ENCODE data around the gene RYK.

Gene RYK

GRCh38 chr3:134149286-134149685 lies 101.4 kb downstream of the RYK start:
- DNase-seq (ENCODE audit: low read depth in 2 of 2) = no peak

DNA sequence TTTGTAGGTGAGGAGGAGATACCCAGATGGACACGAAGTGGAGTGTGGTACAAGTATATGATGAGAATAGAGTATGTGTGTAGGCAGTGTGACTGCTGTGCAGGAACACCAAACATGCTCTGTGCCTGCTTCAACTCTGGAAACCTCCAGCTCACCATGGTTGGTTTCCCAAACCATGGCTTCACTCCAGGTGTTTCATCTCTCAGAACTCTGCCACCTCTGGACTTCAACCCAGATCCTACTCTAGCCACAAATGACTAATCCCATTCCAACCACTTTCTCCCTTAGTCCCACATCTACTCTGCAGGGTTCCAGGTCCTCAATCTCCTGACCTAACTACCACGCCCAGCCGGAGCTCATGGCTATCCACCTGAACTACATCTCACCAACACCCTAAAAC lies 102.1 kb downstream of the RYK start:
- DNase-seq (ENCODE audit: low read depth in 2 of 2) = no peak

GRCh38 chr3:134147411-134147810 lies 103.2 kb downstream of the RYK start:
- no peak for DNase-seq (ENCODE audit: low read depth in 2 of 2)

DNA sequence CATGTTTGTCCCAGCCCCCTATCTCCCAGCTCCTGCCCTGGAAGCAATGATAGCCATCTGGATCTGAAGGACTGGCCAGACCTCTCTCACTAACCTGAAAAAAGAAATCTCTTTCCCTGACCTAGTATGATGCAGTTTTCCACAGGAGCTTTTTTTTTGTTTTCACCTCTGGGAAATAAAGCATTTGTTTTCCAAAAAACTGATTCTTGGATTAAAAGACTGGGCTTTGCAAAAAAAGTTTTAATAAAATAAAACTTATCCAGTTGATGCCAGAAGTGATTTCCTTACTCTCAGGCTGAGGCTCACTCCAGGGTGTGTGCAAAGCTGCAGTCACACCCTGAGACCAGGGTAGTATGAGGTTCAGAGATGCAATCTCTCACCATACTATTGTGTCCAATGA lies 104.0 kb downstream of the RYK start:
- no peak for DNase-seq (ENCODE audit: low read depth in 2 of 2)

DNA sequence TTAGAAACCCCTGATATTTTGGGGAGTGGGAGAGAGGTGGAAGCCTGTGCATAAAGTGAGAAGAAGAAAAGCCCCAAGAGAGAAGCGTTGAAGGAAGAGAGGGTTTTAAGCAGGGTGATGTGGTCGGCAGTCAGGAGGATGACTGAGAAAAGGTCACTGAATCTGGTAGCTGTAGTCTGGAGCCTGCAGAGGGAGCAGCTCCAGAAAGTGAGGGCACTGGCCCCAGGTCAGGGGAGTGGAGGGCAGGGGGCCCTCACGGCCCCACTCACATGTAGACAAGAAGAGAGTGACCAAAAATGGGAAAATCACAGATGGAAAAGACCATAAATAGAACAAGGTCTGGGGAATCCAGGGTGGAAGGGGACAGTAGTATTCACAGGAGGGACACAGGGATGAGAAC lies 105.5 kb downstream of the RYK start:
- no peak for DNase-seq (ENCODE audit: low read depth in 2 of 2)

- DNase-seq (ENCODE audit: low read depth in 2 of 2) = no peak
These were observed 106.0 kb downstream of the RYK start for GRCh38 chr3:134144694-134145093.

DNA sequence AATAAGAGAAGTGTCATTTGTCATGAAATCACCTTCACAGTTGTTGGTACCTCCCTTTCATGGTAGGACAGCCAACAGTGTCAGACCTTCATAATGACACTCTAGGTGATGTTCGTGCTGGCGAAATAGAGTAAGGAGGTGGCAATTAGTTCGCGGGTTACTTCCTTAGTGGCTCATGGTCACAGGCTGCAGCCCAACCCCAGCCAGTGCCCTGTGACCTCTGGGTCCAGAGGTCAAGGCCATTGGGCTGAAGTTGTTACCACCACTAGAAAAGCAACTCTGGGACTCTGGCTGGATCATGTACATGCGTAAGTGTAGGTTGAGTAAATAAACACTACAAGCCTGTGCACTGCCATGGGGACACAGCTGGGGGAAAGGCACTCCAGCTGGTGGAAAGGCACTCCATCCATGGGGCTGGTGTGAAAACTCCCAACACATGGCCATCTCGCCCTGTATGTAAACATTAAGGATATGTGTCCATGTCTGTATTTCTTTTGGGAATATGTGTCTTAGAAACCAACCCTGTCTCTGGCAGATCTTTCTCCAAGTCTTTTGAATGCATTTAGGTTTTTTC lies 106.7 kb downstream of the RYK start:
- DNase-seq (ENCODE audit: low read depth in 2 of 2) = no peak

GRCh38 chr3:134136604-134137003 lies 114.1 kb downstream of the RYK start:
- DNase-seq (ENCODE audit: low read depth in 2 of 2) = no peak

DNA sequence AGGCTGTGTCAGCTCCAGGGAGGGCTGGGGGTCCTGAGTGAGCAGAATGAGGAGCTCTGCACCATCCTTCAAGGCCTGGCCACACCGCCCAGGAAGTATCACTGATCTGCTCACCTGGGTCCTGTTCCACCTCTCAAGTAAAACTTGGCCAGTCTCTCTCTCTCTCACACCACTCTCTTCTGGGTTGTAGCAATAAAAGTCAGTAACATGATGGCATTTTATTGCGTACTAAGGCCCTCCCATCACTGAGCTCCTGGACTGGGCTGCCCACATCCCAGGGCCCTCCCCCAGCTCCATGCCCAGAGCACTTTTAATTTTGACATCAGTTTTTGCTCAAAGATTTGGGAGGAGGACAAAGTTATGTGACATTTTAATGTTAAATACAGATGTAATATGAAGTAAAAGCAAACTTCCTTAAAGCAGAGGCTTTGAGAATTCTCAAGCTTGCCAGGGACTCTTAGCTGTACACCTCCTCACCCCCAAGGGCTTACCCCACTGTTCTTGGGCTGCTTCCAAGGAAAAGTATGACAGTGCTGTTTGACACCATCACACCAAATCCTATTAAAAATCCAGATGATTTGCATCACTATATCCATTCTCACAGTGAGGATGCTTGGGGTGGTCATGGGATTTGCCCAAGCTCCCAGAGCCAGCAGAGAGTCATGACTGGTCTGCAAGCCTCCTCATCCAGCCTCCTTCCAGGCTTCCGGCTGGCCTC lies 115.8 kb downstream of the RYK start:
- no peak for DNase-seq (ENCODE audit: low read depth in 2 of 2)

GRCh38 chr3:134134240-134134639 lies 116.4 kb downstream of the RYK start:
- DNase-seq (ENCODE audit: low read depth in 2 of 2) = no peak

- no peak for DNase-seq (ENCODE audit: low read depth in 2 of 2)
These were observed 117.7 kb downstream of the RYK start for GRCh38 chr3:134132961-134133360.

- no peak for DNase-seq (ENCODE audit: low read depth in 2 of 2)
These were observed 124.5 kb downstream of the RYK start for GRCh38 chr3:134126153-134126552.

DNA sequence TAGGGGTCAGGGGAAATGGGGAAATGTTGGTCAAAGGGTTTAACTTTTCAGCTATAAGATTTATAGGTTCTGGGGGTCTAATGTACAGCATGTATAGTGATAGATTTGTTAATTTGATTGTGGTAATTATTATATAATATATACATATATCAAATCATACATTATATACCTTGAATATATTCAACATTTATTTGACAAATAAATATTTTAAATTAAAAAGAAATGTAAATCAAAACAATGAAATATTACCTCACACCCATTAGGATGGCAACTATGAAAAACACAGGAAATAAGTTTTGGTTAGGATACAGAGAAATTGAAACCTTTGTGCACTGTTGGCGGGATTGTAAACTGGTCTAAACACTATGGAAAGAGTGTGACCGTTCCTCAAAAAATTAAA lies 135.9 kb downstream of the RYK start:
- DNase-seq (ENCODE audit: low read depth in 2 of 2) = no peak

GRCh38 chr3:134111616-134112015 lies 139.0 kb downstream of the RYK start:
- DNase-seq (ENCODE audit: low read depth in 2 of 2) = no peak

GRCh38 chr3:134110963-134111362 lies 139.7 kb downstream of the RYK start:
- no peak for DNase-seq (ENCODE audit: low read depth in 2 of 2)
